Liver (tissue), 9 donors: ENCODE data around the gene STK4. TPM values are rescaled to one million over a fixed set of nuclear protein-coding genes. Genes with fewer than 3 reads are reported as not detected.

Experiments used
- DNase-seq: peaks from one replicate; pipeline ENCODE4 v3.0.0-alpha.2; 2017; ENCODE audit warnings: low spot score
- H3K27ac ChIP-seq, 2 donors: one replicate each; pipeline ENCODE4 v1.7.0; 2013; ENCODE audit warnings: inconsistent platforms in 2 of 2, low read length in 2 of 2, control low read depth in 1 of 2, low read depth in 1 of 2, mild to moderate bottlenecking in 1 of 2
- H3K27me3 ChIP-seq, 4 donors: one replicate each; pipeline versions ENCODE4 v1.6.1 to v1.7.0; 2013; ENCODE audit warnings: low read length in 3 of 4, inconsistent platforms in 1 of 4, mild to moderate bottlenecking in 1 of 4, moderate library complexity in 1 of 4; ENCODE audit not compliant: control insufficient read depth in 4 of 4, insufficient read depth in 4 of 4
- H3K36me3 ChIP-seq, 4 donors: one replicate each; pipeline versions ENCODE4 v1.6.1 to v1.7.0; 2013; ENCODE audit warnings: low read length in 3 of 4, mild to moderate bottlenecking in 3 of 4, low read depth in 1 of 4, moderate library complexity in 1 of 4; ENCODE audit not compliant: control insufficient read depth in 4 of 4, insufficient read depth in 3 of 4
- H3K4me1 ChIP-seq, 4 donors: one replicate each; pipeline versions ENCODE4 v1.6.1 to v1.7.0; 2013; ENCODE audit warnings: low read length in 3 of 4, mild to moderate bottlenecking in 3 of 4, moderate library complexity in 1 of 4; ENCODE audit not compliant: control insufficient read depth in 4 of 4, insufficient read depth in 4 of 4
- H3K4me3 ChIP-seq, 3 donors: one replicate each; pipeline versions ENCODE4 v1.6.1 to v1.7.0; 2013; ENCODE audit warnings: low read length in 3 of 3, control low read depth in 1 of 3, low read depth in 1 of 3, mild to moderate bottlenecking in 1 of 3
- H3K9ac ChIP-seq, 2 donors: one replicate each; pipeline ENCODE4 v1.7.0; 2013; ENCODE audit warnings: low read length in 2 of 2, mild to moderate bottlenecking in 2 of 2, moderate library complexity in 2 of 2, control low read depth in 1 of 2, low read depth in 1 of 2
- H3K9me3 ChIP-seq, 4 donors: one replicate each; pipeline versions ENCODE4 v1.6.1 to v1.7.0; 2013; ENCODE audit warnings: low read length in 3 of 4; ENCODE audit not compliant: control insufficient read depth in 4 of 4
- ATF3 ChIP-seq: IDR thresholded peaks from 2 replicates; pipeline ENCODE4 v1.6.1; 2016; ENCODE audit warnings: antibody characterized with exemption
- CTCF ChIP-seq: fragments of 150-350 bp; IDR thresholded peaks from 2 replicates; pipeline ENCODE4 v1.5.1; 2017; ENCODE audit warnings: improper control_type of control experiment, low read depth, low read length; ENCODE audit not compliant: missing input control
- EGR1 ChIP-seq, 2 donors: IDR thresholded peaks; 2 replicates each; pipeline ENCODE4 v1.6.1; 2016 to 2018; ENCODE audit warnings: antibody characterized with exemption in 2 of 2, low read depth in 2 of 2
- FOXA1 ChIP-seq: IDR thresholded peaks from 2 replicates; pipeline ENCODE4 v1.6.1; 2016; ENCODE audit warnings: antibody characterized with exemption
- FOXA2 ChIP-seq: IDR thresholded peaks from 2 replicates; pipeline ENCODE4 v1.6.1; 2016; ENCODE audit warnings: antibody characterized with exemption
- HNF4A ChIP-seq, 2 donors: conservative IDR thresholded peaks; 2 replicates each; pipeline ENCODE4 v1.6.1; 2016; ENCODE audit warnings: antibody characterized with exemption in 2 of 2, mild to moderate bottlenecking in 2 of 2
- HNF4G ChIP-seq: IDR thresholded peaks from 2 replicates; pipeline ENCODE4 v1.6.1; 2016; ENCODE audit warnings: antibody characterized with exemption
- JUND ChIP-seq, 2 donors: IDR thresholded peaks; 2 replicates each; pipeline ENCODE4 v1.6.1; 2016; ENCODE audit warnings: antibody characterized with exemption in 2 of 2
- MAX ChIP-seq: IDR thresholded peaks from 2 replicates; pipeline ENCODE4 v1.6.1; 2016; ENCODE audit warnings: antibody characterized with exemption
- NR2F2 ChIP-seq: IDR thresholded peaks from 2 replicates; pipeline ENCODE4 v1.6.1; 2016; ENCODE audit warnings: antibody characterized with exemption
- RAD21 ChIP-seq, 2 donors: IDR thresholded peaks; 2 replicates each; pipeline ENCODE4 v1.6.1; 2016; ENCODE audit warnings: antibody characterized with exemption in 2 of 2, mild to moderate bottlenecking in 2 of 2
- REST ChIP-seq: IDR thresholded peaks from 2 replicates; pipeline ENCODE4 v1.6.1; 2016; ENCODE audit warnings: antibody characterized with exemption, mild to moderate bottlenecking
- RXRA ChIP-seq, 2 donors: IDR thresholded peaks; 2 replicates each; pipeline ENCODE4 v1.6.1; 2017 to 2018; ENCODE audit warnings: antibody characterized with exemption in 2 of 2, mild to moderate bottlenecking in 1 of 2
- SP1 ChIP-seq: IDR thresholded peaks from 2 replicates; pipeline ENCODE4 v1.6.1; 2018; ENCODE audit warnings: antibody characterized with exemption, mild to moderate bottlenecking
- TAF1 ChIP-seq: conservative IDR thresholded peaks from 2 replicates; pipeline ENCODE4 v1.6.1; 2016; ENCODE audit warnings: antibody characterized with exemption, mild to moderate bottlenecking
- YY1 ChIP-seq: IDR thresholded peaks from 2 replicates; pipeline ENCODE4 v1.6.1; 2016; ENCODE audit warnings: antibody characterized with exemption, mild to moderate bottlenecking
- ZBTB33 ChIP-seq: IDR thresholded peaks from 2 replicates; pipeline ENCODE4 v1.6.1; 2016; ENCODE audit warnings: antibody characterized with exemption
- WGBS: extraction: QIAGEN DNeasy Blood & Tissue Kit; methylation state at CpG from one replicate; pipeline ENCODE4 v1.1.7; 2013; 5-methylcytosine and 5-hydroxymethylcytosine counted together
- polyA plus RNA-seq, 2 donors: library from polyadenylated mRNA; stranded (reverse) in 1 of 2; unstranded in 1 of 2; fragments of 200-250 nt in 1 of 2; fragments of >200 nt in 1 of 2; fragmentation: Nextera tagmentation in 1 of 2; extraction: Ambion mirVana in 1 of 2; gene quantifications; one replicate each; pipeline versions ENCODE4 v1.2.1 to v1.2.3, GENCODE V29; 2013 to 2015
- total RNA-seq, 2 donors: library from RNA; depleted of rRNA; stranded (reverse); fragments of >200 nt; gene quantifications; one replicate each; pipeline ENCODE4 v1.2.3, GENCODE V29; 2014
- donor health status: healthy.
- donor health status: healthy.
- donor health status: healthy.
- donor health status: healthy.
- donor health status: healthy.

STK4 gene
- total and polyA plus RNA-seq, 4 donors, result 3.7 to 20.8 (median 13.9) TPM

- Histone ChIP-seq H3K9ac (no peak overlapping the region), H3K36me3 (peaks cover 0 to 8% (median 2%) of the 10 kb centered on the region in 4 donors), H3K4me3 (no peak overlapping the region), H3K9me3 (no peaks in the 10 kb centered on the region), H3K4me1 (no peaks in the 10 kb centered on the region), H3K27ac (no peak overlapping the region), H3K27me3 (no peaks in the 10 kb centered on the region)
- WGBS, result 100% methylated on average over 1 of the region's 1 CpG
- DNase-seq, result no peak
- TF ChIP-seq HNF4G (no peak), HNF4A (conservative IDR thresholded peaks at IDR 0.05) (no peak), TAF1 (no peak), CTCF (no peak), REST (no peak), FOXA1 (no peak), NR2F2 (no peak), RXRA (IDR thresholded peaks at IDR 0.05) (no peak), ZBTB33 (no peak), FOXA2 (no peak), EGR1 (IDR thresholded peaks at IDR 0.05; ENCODE audit: low read depth in 2 of 2) (no peak), ATF3 (no peak), YY1 (no peak), SP1 (no peak), JUND (IDR thresholded peaks at IDR 0.05) (no peak), RAD21 (IDR thresholded peaks at IDR 0.05) (no peak)
These were observed 119.6 kb downstream of the STK4 start for GRCh38 chr20:45085867-45086266.

GRCh38 chr20:45087097-45087790 is 120.9 kb downstream of the STK4 start:
- Histone ChIP-seq H3K9me3 (no peaks in the 10 kb centered on the region), H3K9ac (no peak overlapping the region), H3K4me3 (no peak overlapping the region), H3K36me3 (peaks cover 0 to 7% (median 0%) of the 10 kb centered on the region in 4 donors), H3K27ac (no peak overlapping the region), H3K4me1 (no peaks in the 10 kb centered on the region), H3K27me3 (no peaks in the 10 kb centered on the region)
- 85% methylated on average over 3 of the region's 3 CpGs for WGBS
- TF ChIP-seq REST, result no peak
- no peak for TF ChIP-seq YY1
- TF ChIP-seq MAX, result no peak
- TF ChIP-seq FOXA2, result no peak
- TF ChIP-seq RXRA (IDR thresholded peaks at IDR 0.05), result no peak
- TF ChIP-seq ATF3, result no peak
- TF ChIP-seq TAF1, result no peak
- no peak for TF ChIP-seq SP1
- TF ChIP-seq RAD21 (IDR thresholded peaks at IDR 0.05), result no peak
- TF ChIP-seq ZBTB33, result no peak
- DNase-seq, result no peak
